ENCODE results near the gene SPATA13.

GRCh38 chr13:24281188-24282008, 120.9 kb downstream of the SPATA13 start:
- TF ChIP-seq POLR2A (IDR thresholded peaks at IDR 0.05; ENCODE audit: low read depth, low read length) (no peak), POLR2AphosphoS5 (IDR thresholded peaks at IDR 0.05; ENCODE audit: insufficient read depth, low read depth, low read length) (no peak), EZH2 (IDR thresholded peaks at IDR 0.05; ENCODE audit: borderline replicate concordance, low read depth, low read length, severe bottlenecking) (no peak), MYC (IDR thresholded peaks at IDR 0.05; ENCODE audit: low read depth, low read length) (no peak)
- TF ChIP-seq, protein P1, sequence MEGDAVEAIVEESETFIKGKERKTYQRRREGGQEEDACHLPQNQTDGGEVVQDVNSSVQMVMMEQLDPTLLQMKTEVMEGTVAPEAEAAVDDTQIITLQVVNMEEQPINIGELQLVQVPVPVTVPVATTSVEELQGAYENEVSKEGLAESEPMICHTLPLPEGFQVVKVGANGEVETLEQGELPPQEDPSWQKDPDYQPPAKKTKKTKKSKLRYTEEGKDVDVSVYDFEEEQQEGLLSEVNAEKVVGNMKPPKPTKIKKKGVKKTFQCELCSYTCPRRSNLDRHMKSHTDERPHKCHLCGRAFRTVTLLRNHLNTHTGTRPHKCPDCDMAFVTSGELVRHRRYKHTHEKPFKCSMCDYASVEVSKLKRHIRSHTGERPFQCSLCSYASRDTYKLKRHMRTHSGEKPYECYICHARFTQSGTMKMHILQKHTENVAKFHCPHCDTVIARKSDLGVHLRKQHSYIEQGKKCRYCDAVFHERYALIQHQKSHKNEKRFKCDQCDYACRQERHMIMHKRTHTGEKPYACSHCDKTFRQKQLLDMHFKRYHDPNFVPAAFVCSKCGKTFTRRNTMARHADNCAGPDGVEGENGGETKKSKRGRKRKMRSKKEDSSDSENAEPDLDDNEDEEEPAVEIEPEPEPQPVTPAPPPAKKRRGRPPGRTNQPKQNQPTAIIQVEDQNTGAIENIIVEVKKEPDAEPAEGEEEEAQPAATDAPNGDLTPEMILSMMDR (IDR thresholded peaks at IDR 0.05; ENCODE audit: extremely low read depth in 1 of 2, insufficient read depth in 1 of 2, low read depth in 1 of 2, low read length in 2 of 2), result no peak
- TF ChIP-seq, protein P2, sequence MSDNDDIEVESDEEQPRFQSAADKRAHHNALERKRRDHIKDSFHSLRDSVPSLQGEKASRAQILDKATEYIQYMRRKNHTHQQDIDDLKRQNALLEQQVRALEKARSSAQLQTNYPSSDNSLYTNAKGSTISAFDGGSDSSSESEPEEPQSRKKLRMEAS (IDR thresholded peaks at IDR 0.05; ENCODE audit: insufficient read depth, insufficient read length), result no peak

Measured in endothelial cell of umbilical vein (primary cell).